Hematopoietic multipotent progenitor cell treated with erythropoietin and hydrocortisone succinate and interleukin-3 and kit ligand, for 17 days (in vitro differentiated cells): ENCODE results near the gene FHL1.
"Not testable (repeated sequence)": the region's sequence is repeated elsewhere in the genome, so short reads cannot be mapped to it uniquely, and the experiment has no call there.

Experiments
- DNase-seq: peaks from one replicate; pipeline ENCODE4 v3.0.0-alpha.2; 2015; ENCODE audit warnings: low spot score

FHL1 gene

DNA sequence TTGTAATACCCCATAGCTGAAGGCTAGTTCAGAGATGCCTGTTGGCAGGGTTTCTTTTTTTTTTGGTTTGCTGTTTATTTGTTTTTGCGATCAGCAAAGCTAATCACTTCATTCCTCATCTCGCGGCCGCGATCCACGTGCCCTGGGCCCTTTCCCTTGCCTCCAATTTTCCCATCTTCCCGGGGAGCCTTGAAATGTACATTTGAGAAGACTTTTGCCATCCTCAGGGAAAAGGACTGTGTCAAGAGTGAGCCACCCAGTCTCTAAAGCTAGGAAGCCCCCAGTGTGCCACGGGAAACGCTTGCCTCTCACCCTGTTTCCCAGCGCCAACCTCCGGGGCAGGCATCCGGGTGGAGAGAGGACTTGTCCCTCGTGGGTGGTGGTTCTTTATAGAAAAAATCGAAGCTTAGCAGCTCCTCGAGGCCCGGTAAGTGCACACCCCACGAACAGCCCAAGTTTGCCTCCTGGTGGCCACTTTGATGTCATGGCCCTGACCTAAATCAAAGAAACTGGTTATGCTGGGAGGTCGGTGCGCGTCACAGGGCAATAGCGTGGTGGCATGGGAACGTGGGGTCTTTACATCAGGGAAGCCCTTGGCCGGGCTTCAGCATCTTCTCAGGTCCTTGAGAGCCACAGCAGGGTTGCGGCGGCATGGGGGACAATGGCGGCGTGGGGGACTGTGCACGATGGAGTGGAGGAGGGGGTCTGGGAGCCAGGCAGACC is 61.8 kb downstream of the FHL1 start:
- no peak for DNase-seq

- DNase-seq = no peak
These were observed 62.4 kb downstream of the FHL1 start for GRCh38 chrX:136209751-136210150.

GRCh38 chrX:136210243-136210642 is 62.9 kb downstream of the FHL1 start:
- DNase-seq = no peak

- no peak for DNase-seq
These were observed 63.5 kb downstream of the FHL1 start for GRCh38 chrX:136210806-136211205.

DNA sequence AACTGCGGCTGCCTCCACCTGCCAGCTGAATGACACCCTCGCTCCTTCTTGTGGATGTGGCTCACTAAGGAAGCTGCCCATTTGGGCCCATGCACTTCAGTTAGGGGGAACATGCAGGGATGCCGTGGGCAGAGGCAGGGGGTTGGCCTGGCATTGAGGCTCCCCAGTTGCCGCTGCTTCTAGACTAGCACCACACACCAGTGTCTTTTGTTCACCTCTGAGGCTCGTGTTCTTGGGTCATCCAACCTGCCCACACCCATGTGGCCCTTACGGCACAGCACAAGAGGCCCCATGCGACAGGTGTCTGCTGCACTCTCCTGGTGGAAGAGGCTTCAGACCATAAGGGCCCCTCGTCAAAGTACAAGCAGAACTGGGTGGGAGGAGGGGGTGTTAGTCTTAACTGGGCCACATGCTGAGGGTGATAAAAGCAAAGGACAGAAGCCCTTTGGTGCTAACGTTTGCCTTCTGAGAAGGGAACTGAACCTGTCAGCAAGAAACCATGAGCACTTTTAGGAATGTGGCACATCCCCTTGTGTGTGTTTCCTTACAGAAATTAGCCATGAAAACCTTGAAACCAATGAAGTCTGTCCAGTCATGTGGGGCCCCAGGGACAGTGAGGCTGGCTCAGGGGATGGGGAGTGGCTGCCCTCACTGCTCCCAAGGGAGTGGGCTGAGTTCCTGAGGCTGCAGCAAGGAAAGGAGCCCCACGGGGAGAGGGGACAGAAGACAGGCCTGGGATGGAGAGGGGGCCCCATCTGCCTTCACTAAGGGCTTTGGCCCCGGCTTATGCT is 64.6 kb downstream of the FHL1 start:
- DNase-seq = no peak

DNA sequence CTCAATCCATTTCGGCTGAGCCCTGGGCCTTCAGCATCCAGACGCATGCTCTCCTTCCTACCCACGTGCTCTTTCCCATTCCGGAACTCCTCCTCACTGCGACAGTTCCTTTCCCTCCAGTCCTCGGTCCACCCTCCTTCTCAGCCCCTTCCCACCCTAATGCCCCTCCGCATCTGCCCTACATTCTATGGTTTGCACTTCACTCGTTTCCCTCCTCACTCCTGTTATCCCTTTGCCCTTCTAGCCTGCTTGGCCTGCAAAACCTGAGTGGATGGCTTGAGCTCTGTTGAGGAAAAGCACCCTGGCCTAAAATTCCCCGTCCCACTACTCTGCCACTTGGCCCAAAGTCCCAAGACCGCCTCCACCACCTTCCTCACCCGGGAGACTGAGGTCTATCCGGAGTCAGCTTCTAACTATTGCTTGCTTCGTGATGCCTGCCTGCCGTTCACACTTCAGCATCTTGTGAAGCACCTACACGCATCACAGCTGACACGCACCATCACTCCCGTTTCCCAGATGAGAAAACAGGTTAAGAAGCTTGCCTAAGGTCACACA is 65.3 kb downstream of the FHL1 start:
- no peak for DNase-seq

DNA sequence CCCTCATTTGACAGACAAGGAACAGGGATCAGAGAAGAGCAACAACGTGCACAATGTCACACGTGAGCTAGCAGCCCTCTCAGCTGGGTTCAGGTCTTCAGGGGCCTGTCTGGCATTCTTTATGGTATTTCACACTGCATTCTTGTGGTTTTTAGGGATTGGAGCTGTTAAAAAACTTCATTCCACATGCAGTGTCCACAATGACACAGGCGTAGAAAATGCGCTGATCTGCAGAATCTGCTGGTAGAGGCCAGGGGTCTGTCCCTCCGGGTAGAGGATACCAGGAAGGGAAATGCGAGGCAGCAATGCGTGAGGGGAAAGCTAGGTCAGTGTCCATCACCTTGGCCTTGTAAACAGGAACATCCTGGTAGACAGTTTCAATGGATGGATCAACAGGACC is 67.2 kb downstream of the FHL1 start:
- no peak for DNase-seq

DNA sequence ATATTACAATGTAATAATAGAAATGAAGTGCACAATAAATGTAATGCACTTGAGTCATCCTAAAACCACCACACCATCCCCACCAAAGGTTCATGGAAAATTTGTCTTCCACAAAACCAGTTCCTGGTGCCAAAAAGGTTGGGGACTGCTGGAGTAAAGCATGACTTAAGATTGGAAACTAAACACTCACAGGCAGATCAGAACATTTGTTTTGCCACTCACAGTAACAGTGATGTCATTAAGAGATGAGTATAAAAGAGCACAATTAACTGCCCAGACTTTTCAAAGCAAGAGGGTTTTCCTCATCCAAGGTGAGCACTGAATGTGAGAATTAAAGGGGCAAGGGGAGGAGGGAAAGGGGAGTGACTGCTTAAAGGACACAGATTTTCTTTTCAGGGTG is 68.2 kb downstream of the FHL1 start:
- DNase-seq = no peak

- DNase-seq = no peak
These were observed 72.6 kb downstream of the FHL1 start for GRCh38 chrX:136219893-136220292.

DNA sequence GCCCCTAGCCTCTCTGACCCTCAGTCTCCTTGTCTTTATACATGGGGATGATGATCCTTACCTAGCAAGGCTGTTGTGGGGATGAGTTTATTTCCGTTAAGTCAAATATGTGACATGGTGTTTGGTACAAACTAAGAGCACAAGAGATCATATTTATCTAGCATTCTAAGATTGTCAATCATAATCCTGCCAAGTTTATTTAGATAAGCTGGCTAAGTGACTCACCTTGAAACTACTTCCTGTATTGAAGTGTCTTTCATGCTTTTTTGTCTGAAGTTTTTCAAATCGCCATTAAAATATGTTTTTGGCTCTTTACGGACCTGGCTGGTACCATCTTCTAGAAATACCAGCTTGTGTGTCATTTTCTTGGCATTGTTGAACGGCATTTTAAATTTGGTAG is 73.2 kb downstream of the FHL1 start:
- no peak for DNase-seq

GRCh38 chrX:136220951-136221350 is 73.6 kb downstream of the FHL1 start:
- DNase-seq = no peak

DNA sequence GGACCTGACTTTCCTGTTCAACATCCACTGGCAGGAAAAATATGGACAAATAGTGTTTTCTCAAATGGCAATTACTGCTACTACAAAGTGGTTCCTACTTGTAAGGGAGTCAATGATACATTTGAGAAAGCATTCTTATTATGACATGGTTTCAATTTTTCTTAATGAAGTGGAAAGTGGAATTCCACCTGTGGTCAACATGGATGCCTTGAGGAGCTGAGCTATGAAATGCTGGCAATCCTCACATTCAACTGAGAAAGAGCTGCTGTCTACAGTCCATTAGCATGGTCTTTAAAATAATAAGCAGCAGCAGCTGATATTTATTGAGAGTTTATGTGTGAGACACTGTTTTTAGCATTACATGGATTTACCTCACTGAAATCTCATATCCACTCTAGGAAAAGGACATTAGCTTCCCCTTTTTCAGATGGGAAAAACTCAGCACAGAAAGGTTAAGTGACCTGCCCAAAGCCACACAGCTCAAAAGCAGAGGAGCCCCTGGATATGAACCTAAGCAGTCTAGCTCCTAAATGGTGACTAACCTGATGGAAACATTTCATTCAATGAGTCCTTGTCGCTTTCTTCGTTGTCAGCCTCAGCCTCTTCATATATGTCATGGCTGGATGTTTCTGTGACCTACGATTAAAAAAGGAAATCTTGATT is 74.6 kb downstream of the FHL1 start:
- DNase-seq = no peak

GRCh38 chrX:136227074-136227473 is 79.7 kb downstream of the FHL1 start:
- no peak for DNase-seq

DNA sequence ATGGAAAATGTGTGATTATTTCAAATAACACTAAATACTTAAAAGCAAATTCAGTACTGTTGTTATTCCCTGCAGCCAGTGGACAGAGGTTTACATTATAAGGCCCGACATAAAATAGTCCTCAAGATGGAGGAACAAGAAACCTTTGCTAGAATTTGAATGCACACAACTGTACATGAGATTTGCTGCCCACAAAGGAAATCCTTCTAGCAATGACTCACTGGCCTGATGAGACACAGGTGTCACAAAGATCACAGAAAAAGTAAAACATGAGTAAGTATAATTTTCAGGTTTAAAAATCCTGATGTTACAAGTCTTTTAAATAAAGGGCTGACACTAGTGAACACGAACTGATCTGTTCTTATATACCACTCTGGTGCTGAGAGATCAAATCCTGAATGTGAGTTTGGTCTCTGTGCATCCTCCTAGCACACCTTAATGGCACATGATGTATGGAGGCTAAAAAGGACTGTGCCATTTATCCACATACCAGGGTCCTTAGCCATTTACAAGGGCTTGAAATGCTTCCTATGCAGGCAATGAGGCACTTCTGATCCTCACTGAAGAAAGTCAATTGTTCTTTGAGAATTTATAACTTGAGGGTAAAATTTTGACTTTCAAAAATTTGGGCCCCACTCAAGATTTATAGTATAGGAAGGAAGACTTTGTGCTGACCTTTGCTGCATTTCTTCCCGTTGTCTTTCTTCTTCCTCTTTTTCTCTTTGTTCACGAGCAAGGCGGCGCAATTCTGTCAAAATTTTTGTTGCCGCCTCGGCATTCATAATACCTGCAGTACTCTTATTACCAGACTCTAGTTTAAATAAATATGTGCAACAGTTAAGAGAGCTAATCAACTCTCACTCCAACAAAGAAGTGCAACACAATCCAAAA is 80.9 kb downstream of the FHL1 start:
- no peak for DNase-seq

DNA sequence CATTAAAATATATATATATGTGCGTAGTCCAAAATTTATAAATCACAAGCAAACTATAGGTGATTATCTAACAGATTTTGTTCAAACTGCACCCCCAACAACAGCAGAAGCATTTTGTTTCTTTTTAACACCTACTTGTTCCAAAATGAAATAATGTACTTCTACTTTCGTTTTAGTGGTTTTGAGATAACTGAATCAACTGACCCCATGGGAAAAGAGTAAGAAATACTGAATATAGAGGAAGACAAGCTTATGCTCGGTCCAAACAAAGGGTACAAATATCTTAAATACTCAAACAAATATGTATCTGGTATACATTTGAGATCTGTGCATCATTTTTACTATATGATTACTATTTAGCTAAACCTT is 81.5 kb downstream of the FHL1 start:
- DNase-seq = no peak

- no peak for DNase-seq
These were observed 89.7 kb downstream of the FHL1 start for GRCh38 chrX:136237074-136237473.

DNA sequence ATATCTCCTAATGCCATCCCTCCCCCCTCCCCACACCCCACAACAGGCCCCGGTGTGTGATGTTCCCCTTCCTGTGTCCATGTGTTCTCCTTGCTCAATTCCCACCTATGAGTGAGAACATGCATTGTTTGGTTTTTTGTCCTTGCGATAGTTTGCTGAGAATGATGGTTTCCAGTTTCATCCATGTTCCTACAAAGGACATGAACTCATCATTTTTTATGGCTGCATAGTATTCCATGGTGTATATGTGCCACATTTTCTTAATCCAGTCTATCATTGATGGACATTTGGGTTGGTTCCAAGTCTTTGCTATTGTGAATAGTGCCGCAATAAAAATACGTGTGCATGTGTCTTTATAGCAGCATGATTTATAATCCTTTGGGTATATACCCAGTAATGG is 90.5 kb downstream of the FHL1 start:
- DNase-seq = not testable (repeated sequence)

DNA sequence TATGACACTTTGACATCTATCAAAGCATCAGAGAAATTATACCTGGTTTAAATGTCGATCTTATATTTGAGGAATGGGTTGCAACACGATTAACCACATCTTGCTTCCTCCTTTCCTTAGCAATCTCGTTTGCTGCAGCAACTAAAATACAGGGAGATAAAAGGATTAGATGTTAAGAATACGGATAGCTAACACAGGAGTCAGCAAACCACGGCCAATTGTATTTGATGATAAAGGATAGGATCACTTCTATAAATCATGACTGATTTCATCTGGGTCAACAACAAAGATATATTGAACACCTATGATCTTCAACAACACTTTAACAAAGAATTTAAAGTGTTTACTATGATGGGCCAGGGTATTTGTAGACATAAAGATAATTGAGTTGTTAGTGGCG is 98.9 kb downstream of the FHL1 start:
- no peak for DNase-seq

DNA sequence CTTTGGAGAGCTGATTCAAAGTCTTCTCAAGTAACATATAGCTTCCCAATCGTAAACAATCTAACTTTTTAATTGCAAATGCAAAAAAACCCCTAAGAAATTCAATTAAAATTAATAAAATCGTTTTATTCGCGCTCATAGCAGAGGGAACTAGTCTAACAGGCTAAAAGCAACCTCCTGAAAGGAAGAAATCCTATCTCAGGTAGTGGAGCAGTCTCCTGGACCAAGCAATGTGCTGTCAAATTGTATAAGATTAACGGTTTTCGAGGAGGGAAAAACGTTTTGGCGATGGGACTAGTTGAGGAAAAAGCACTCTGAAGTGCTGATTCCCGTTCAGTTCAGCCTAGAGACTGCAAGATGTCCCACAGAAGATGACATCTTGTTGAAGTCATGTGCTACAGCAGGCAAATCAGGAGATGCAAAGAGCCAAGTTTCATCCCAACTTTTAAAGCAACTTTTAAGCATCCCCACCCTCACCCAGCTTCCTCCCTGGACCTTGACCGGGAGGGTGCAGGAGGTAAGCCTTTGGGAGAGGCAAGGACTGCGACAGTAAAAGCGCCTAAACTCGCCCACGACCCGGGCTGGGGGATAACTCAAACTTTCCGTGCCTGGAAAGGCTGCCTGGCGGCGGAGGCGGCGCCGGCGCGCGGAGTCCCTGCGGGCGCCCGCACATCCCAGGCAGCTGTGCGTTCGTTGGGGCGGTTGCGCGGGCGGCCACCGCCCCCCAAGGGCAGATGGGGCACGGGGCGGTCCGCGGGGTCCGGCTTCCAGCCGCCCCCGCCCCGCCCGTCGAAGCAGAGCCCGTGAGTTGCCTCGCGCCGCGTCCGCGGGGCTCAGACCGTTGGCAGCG is 103.1 kb downstream of the FHL1 start:
- no peak for DNase-seq

- DNase-seq = peak; percentile 6
These were observed 104.0 kb downstream of the FHL1 start, which contains the start of gene MAP7D3 for GRCh38 chrX:136251041-136251991. MAP7D3 (minus strand) TSS chrX:136251400; CDS start chrX:136251358, 42 bp downstream.
